Measurements from ENCODE around the gene TMEM79. TPM values are rescaled to one million over a fixed set of nuclear protein-coding genes. Genes with fewer than 3 reads are reported as not detected.
A peak's percentile ranks its signal among the peaks of the same experiment; 100 is the strongest.

TMEM79 gene
- total RNA-seq, 1 experiment from 2014 or later = 12.8 TPM

DNA sequence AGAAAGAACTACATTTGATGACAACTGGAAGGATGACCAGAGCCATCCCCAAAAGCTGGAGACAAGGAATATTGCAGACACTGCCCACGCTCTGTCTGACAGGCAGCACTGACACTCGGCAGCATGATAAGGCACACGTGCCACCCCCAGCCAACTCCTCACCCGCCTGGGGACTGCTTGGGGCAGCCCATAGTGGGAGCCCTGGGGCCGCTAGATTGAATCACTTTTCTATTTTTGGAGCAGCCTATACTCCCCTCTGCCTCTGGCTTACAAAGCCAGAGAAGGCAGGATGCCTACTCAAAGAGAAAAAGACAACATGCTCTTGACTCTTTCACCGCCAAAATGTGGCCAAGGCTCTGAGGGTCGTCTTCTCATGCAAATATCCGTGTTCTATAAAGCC is 2.8 kb upstream of the TMEM79 start:
- Mint-ChIP-seq H3K36me3 (ENCODE audit: insufficient read depth, unreplicated experiment) (peaks cover 60% of the 10 kb centered on the region), H3K4me1 (ENCODE audit: low read depth, unreplicated experiment) (peaks cover 19% of the 10 kb centered on the region), H3K4me3 (ENCODE audit: low read depth, unreplicated experiment) (peak overlapping the region; percentile 72), H3K9me3 (ENCODE audit: low read depth, unreplicated experiment) (no peaks in the 10 kb centered on the region), H3K27ac (ENCODE audit: unreplicated experiment) (peak overlapping the region; percentile 78), H3K27me3 (ENCODE audit: unreplicated experiment) (no peaks in the 10 kb centered on the region)
- peak; percentile 38 for DNase-seq
- no TSS peak for BruUV-seq (replicated peaks)
- intact Hi-C loops (cut with micrococcal nuclease; ENCODE audit: unreplicated experiment) = loop anchor here (5.0 kb wide), 2 partner anchors 56 to 221 kb away; partner anchors contain the start of genes CCT3, MEF2D and TSACC
- TF ChIP-seq, protein P1, sequence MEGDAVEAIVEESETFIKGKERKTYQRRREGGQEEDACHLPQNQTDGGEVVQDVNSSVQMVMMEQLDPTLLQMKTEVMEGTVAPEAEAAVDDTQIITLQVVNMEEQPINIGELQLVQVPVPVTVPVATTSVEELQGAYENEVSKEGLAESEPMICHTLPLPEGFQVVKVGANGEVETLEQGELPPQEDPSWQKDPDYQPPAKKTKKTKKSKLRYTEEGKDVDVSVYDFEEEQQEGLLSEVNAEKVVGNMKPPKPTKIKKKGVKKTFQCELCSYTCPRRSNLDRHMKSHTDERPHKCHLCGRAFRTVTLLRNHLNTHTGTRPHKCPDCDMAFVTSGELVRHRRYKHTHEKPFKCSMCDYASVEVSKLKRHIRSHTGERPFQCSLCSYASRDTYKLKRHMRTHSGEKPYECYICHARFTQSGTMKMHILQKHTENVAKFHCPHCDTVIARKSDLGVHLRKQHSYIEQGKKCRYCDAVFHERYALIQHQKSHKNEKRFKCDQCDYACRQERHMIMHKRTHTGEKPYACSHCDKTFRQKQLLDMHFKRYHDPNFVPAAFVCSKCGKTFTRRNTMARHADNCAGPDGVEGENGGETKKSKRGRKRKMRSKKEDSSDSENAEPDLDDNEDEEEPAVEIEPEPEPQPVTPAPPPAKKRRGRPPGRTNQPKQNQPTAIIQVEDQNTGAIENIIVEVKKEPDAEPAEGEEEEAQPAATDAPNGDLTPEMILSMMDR (IDR thresholded peaks at IDR 0.05; ENCODE audit: unreplicated experiment) = no peak
- CTCF ChIA-PET = interaction anchor here (2.0 to 2.2 kb wide), 2 partner anchors 104 to 135 kb away, joined by 6 to 8 read pairs; no protein-coding TSS in a partner anchor

DNA sequence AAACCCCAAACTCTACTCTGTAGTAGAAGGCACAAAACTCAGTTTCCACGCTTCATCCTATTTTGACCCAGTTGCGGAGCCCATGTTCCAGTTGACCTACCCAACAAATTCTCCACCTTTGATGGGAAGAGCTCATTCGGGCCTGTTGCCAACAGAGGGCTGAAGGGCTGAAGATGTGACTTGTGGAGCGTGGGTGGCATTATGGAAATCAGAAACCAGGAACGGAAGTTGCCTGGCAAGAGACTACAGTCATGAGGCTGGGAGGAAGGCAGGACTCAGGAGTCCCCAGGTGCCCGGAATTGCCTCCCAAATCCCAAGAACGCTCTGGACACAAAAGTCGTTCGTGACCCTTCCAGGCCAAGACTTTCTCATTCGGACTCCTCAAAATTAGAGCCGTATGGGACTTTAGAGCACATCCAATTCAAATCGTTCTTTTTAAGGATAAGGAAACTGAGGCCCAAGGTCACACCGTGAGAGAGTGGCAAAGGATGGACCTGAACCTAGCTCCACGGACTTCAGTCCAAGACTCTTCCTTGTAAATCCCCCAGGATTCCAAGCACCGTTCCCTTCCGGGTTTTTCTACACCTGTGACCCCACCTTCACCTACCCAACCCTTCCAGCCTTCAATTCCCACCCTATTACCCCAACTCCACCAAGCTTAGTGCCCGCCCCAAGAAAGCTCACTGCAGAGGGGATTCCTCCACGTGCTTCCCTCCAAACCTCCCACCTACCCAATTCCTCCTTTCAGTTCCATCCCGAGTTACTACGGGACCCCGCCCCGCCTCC is 2.2 kb upstream of the TMEM79 start:
- peaks cover 19% of the 10 kb centered on the region for H3K4me1 Mint-ChIP-seq (ENCODE audit: low read depth, unreplicated experiment)
- TF ChIP-seq, protein P1 (IDR thresholded peaks at IDR 0.05; ENCODE audit: unreplicated experiment) = no peak
- no peak for DNase-seq
- H3K36me3 Mint-ChIP-seq (ENCODE audit: insufficient read depth, unreplicated experiment) = peaks cover 54% of the 10 kb centered on the region
- H3K4me3 Mint-ChIP-seq (ENCODE audit: low read depth, unreplicated experiment) = peak overlapping the region; percentile 72
- no peaks in the 10 kb centered on the region for H3K9me3 Mint-ChIP-seq (ENCODE audit: low read depth, unreplicated experiment)
- intact Hi-C loops (cut with micrococcal nuclease; ENCODE audit: unreplicated experiment) = loop anchor here (5.0 kb wide), 2 partner anchors 55 to 220 kb away; partner anchors contain the start of genes CCT3, MEF2D and TSACC
- peak overlapping the region; percentile 78 for H3K27ac Mint-ChIP-seq (ENCODE audit: unreplicated experiment)
- H3K27me3 Mint-ChIP-seq (ENCODE audit: unreplicated experiment) = no peaks in the 10 kb centered on the region
- CTCF ChIA-PET = interaction anchor here (1.2 to 2.2 kb wide), 6 partner anchors 10 to 136 kb away, joined by 3 to 8 read pairs (median 6); partner anchors contain the start of genes CCT3, GLMP and TSACC
- BruUV-seq (replicated peaks) = TSS peak; percentile 43

DNA sequence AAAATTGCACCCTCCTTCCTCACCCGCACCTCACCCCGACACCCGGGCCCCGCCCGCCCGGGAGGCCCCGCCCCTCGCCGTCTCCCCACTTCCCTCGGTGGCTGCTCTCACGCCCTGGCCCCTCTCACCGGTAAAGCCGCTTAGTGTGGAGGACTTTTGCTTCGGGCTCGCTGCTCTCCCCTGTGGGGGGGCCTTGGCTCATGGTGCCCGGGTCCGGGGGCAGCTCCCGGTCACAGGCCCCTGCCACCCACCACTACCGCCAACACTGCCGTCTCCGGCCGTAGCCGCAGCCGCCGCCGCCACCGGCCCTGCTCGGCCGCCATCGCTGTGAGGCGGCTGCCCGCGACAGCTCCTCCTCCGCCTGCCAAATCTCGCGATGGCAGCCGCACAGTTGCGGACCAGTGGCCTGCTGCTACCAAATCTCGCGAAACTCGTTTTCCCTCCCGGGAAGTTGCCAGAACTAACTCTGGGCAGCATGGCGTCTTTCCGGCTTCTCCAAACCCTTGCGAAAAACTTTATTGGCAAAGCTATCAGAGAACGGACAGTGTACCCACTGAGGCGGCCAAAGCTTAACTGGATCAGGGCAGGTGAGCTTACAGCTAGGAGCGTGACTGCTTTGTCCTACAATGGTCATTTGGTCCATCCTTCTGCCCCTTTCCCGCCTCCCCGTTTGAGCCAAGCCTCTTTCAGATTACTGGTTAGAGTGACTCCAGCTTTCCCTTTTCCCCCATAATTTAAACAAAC is 1.5 kb upstream of the TMEM79 start, which contains the start of gene SMG5:
Gene SMG5 (minus strand): TSS at position 347 of the 744 bp plus-strand sequence. CDS start 145 bp downstream, at position 202.
- intact Hi-C loops (cut with micrococcal nuclease; ENCODE audit: unreplicated experiment) = loop anchor here (5.0 kb wide), 2 partner anchors 55 to 220 kb away; partner anchors contain the start of genes CCT3, MEF2D and TSACC
- DNase-seq = peak; percentile 98
- no TSS peak for BruUV-seq (replicated peaks)
- H3K27me3 Mint-ChIP-seq (ENCODE audit: unreplicated experiment) = no peaks in the 10 kb centered on the region
- TF ChIP-seq, protein P1 (IDR thresholded peaks at IDR 0.05; ENCODE audit: unreplicated experiment) = no peak
- CTCF ChIA-PET = interaction anchor here (0.7 to 2.2 kb wide), 10 partner anchors 9 to 560 kb away, joined by 3 to 8 read pairs (median 4); partner anchors contain the start of genes CCT3, GLMP, LMNA and TSACC
- peak within 1 kb of the TSS; percentile 72 for H3K4me3 Mint-ChIP-seq (ENCODE audit: low read depth, unreplicated experiment)
- peaks cover 19% of the 10 kb centered on the region for H3K4me1 Mint-ChIP-seq (ENCODE audit: low read depth, unreplicated experiment)
- no peaks in the 10 kb centered on the region for H3K9me3 Mint-ChIP-seq (ENCODE audit: low read depth, unreplicated experiment)
- H3K27ac Mint-ChIP-seq (ENCODE audit: unreplicated experiment) = peak within 1 kb of the TSS; percentile 78
- peaks cover 46% of the 10 kb centered on the region for H3K36me3 Mint-ChIP-seq (ENCODE audit: insufficient read depth, unreplicated experiment)

DNA sequence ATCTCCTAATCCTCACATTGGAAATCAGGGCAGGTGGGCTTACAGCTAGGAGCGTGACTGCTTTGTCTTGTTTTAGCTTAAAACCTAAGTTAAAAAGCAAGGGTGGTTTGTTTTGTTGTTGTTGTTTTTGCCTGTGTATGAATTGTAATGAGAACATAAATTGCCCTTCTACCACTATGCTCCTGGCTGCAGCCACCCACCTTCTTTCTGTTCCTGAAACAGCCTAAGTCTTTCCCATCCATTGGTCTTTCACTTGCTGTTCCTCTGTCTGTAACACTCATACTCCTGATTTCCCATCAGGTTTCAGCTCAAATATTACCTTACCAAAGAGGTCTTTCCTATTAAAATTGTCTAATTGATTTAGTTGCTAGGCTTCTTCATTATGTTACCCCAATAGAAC is 604 bp upstream of the TMEM79 start:
- CTCF ChIA-PET = interaction anchor here (0.7 to 2.2 kb wide), 7 partner anchors 36 to 169 kb away, joined by 3 to 8 read pairs (median 3); partner anchors contain the start of gene LMNA
- Mint-ChIP-seq H3K36me3 (ENCODE audit: insufficient read depth, unreplicated experiment) (peaks cover 40% of the 10 kb centered on the region), H3K27ac (ENCODE audit: unreplicated experiment) (peak overlapping the region; percentile 78), H3K9me3 (ENCODE audit: low read depth, unreplicated experiment) (no peaks in the 10 kb centered on the region), H3K4me1 (ENCODE audit: low read depth, unreplicated experiment) (peaks cover 19% of the 10 kb centered on the region), H3K4me3 (ENCODE audit: low read depth, unreplicated experiment) (peak overlapping the region; percentile 72), H3K27me3 (ENCODE audit: unreplicated experiment) (no peaks in the 10 kb centered on the region)
- TF ChIP-seq, protein P1 (IDR thresholded peaks at IDR 0.05; ENCODE audit: unreplicated experiment) = no peak
- no peak for DNase-seq
- intact Hi-C loops (cut with micrococcal nuclease; ENCODE audit: unreplicated experiment) = loop anchor here (5.0 kb wide), 2 partner anchors 54 to 219 kb away; partner anchors contain the start of genes CCT3, MEF2D and TSACC
- no TSS peak for BruUV-seq (replicated peaks)
